HG02763 (cell line): ENCODE results near the gene NCKAP5.
"Not testable (repeated sequence)": the region's sequence is repeated elsewhere in the genome, so short reads cannot be mapped to it uniquely, and the experiment has no call there.

ENCODE experiments used
- ATAC-seq: cut with Tn5 transposase; IDR thresholded peaks from one replicate; pipeline ENCODE4 v1.9.1; 2021; ENCODE audit warnings: mild to moderate bottlenecking, moderate library complexity; ENCODE audit not compliant: unreplicated experiment

The NCKAP5 gene

DNA sequence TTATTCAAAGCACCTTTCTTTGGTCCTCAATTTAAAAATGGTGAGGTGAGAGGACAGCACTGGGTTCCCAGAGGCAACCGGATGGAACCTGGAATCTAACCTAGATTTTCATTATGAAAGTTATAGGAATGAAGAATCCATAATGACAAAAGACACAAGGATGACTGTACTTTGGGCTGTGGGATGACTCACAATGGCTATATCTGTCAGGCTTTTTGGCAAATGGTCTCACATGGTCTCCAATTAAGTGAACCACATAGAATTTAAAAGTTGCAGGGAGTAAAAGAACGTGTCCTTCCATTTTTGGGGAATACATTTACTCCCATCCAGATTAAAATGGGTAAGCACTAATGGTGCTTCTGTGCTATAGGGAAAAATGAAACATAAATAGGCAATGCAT lies 866.5 kb downstream of the NCKAP5 start:
- ATAC-seq = no peak

DNA sequence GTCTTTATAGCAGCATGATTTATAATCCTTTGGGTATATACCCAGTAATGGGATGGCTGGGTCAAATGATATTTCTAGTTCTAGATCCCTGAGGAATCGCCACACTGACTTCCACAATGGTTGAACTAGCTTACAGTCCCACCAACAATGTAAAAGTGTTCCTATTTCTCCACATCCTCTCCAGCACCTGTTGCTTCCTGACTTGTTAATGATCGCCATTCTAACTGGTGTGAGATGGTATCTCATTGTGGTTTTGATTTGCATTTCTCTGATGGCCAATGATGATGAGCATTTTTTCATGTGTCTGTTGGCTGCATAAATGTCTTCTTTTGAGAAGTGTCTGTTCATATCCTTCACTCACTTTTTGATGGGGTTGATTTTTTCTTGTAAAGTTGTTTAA lies 868.5 kb downstream of the NCKAP5 start:
- not testable (repeated sequence) for ATAC-seq

DNA sequence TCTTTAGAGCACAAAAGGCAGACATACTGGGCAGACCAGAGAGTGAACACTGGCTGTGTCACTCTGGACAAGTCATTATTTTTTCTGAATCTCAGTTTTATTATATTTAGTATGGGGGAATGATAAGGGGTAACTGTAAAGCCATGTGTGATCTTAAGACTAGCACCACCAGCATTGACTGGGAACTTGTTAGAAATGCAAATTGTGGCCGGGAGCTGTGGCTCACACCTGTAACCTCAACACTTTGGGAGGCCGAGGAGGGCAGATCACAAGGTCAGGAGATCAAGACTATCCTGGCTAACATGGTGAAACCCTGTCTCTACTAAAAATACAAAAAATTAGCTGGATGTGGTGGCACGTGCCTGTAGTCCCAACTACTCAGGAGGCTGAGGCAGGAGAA lies 869.9 kb downstream of the NCKAP5 start:
- not testable (repeated sequence) for ATAC-seq

DNA sequence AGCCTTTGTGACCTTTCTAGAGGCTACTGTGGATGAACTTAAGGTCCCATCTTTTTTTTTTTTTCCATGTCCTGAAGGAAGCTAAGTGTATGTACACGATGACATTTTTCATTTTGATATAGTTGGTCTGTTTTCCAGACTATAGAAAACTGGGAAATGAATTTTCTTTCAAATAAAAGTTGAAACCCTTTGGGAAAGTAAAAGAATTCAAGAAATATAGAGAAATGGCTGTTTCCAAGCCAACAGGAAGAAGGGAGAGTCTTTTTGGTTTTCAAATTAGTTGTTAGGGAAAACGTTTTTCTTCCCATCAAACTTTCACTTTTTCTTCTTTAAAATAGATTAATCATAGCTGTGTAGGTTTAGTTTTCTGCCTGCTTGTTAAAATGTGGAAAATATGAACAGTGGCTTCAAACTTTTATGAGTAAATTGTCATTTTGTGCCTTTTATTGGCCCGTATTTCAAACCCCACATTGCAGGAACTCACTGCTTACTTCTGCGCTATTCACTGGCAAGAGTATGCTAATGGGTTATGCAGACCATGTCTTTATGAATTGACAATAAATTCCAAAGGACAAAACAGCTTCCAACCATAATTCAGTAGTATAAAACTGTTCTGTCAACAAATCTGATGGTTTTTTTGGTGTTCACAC lies 870.6 kb downstream of the NCKAP5 start:
- no peak for ATAC-seq

DNA sequence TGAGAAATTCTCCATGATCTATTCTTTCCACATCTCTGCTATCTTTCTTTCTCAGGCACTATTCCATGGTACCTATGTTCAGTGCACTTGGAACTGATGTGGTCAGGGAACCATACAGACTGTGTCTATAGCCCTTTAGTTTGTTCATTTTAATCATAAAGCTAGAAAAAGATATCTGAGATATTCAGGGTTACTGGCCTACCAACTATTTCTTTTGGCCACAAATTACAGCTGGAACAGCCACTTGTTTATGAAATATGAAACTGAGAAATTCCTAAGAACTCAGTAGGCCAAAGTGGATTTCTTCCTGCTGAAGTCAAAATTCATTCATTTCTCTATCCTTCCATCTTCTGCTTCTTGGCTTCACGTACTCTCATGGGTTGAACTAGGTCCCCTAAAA lies 875.4 kb downstream of the NCKAP5 start:
- no peak for ATAC-seq

DNA sequence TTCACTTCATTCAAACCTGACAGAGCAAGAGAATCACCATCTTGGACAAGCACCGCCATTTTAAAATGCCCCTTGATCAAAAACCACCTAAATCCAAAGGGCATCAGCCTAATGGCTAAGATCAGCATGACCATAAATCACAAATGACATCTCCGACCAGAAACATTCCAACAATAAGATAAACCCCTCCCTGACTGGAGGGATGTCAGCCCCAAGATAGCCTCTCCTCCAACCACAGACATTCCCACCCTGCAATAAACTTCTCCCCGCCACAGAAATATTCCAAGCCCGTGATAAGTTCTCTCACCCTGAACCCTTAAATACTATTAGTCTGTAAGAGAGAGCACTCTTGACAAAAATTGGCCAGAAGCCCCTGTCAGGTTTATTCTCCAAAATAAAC lies 876.7 kb downstream of the NCKAP5 start:
- no peak for ATAC-seq

DNA sequence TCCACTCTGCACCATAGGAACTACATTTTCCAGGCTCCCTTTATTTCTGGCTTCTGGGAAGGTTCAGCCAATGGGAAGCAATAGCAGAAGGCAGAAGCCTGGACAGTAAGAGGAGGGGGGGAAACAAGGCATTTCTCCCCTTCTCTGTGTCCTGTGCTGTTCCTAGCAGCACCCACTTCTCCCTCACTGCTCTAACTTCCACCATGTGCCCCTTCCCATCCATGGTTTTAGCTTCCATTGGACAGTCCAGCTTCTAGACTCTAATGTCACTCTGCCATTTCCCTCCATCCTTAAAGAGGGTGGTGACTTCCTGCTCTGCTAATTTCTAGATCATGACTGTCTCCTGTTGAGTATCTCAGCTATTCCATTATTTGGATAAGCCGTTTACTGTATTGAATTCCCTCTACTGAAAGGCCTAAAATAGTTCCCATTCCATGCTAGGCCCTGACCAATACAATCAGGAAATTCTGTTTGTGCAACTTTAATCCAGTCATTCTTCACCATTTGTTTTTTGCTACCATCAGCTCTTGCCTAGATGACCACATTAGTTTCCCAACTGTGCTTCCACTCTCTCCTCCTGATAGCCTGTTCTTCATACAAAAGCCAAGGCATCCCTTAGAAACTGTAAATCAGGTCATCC lies 877.5 kb downstream of the NCKAP5 start:
- ATAC-seq = no peak

GRCh38 chr2:132681766-132682165 lies 886.5 kb downstream of the NCKAP5 start:
- no peak for ATAC-seq

DNA sequence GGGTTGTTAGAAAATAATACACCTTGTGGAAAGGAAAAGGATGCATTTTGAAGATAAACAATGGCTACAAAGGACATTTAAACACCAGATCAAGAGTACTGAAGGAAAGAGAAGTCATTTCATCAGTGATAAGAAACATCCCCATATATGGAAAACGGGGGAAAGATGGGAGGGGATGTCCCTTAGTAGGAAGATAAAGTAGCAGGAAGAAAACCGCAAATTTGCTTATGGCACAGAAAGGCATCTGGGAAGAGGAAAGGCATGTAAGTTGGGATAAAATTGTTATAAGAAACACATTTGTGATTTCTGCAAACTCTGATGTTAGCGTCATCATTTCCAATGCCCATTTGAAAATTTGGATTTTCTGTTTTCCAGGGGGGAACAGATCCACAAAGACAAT lies 887.7 kb downstream of the NCKAP5 start:
- ATAC-seq = no peak

GRCh38 chr2:132678483-132678882 lies 889.8 kb downstream of the NCKAP5 start:
- no peak for ATAC-seq

DNA sequence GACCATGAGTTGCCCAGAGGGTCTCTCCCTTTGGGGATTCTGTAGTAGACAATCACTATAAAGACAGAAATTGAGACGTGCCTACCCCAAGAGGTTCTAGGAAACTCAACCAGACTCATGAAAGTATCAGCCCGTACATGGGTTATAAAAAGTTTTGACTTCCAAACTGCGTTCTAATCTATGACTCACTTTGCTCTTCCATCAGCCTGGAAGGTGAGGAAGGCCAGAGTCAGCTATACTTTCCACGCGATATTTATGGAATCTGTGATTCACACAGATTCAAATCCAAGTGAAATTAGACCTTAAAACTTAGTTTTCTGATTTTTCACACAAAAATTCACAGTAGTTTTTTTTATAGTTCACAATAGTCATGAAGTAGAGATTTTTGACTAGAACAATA lies 890.6 kb downstream of the NCKAP5 start:
- no peak for ATAC-seq

DNA sequence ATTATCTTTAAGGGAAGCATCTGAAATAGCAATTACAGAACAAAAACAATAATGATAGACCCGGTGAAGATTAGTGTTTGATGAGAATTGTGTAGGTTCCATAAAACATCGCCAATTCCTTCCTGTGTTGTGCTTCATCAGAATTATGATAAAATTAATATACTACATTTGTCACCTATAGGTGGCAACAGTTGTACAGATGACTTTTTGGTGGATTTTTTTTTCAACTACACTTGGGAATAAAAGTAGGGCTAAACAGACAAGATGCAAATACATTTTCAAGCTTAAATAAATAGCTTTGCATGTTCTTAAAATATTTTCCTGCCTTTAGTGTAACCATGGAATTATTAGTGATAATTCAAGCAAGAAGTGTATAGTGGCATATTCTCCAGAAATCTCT lies 891.3 kb downstream of the NCKAP5 start:
- no peak for ATAC-seq

DNA sequence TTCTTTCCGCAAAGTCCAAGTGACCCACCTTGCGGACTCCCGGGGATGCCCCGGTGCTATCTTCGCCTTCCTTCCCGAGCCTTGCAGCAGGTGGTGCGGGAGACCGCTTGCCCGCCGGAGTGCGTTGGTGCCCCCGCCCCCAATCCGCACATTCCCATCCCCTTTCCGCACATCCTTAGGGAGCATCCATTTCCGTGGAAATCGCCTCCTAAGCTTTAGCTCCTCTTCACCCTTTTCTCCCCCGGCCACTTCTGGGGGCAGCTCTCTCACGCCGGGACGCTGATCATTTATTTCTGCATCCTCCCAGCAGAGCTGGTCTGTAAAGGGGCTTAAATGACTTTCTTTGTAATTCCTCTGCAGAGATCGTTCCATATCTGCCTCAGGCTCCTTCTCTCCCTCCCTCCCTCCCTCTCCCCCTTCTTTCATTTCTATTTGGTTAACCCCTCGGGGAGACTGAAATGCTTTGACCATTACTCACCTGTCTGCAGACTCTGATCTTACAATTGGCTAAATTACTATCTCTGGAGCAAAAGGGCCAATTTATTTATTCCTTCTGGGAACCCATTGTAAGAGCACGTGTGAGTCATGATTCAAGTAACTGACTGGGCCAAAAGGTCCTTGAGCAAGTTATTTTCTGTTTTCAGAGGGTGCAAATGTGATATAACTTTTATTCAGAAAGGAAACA lies 897.0 kb downstream of the NCKAP5 start:
- no peak for ATAC-seq

DNA sequence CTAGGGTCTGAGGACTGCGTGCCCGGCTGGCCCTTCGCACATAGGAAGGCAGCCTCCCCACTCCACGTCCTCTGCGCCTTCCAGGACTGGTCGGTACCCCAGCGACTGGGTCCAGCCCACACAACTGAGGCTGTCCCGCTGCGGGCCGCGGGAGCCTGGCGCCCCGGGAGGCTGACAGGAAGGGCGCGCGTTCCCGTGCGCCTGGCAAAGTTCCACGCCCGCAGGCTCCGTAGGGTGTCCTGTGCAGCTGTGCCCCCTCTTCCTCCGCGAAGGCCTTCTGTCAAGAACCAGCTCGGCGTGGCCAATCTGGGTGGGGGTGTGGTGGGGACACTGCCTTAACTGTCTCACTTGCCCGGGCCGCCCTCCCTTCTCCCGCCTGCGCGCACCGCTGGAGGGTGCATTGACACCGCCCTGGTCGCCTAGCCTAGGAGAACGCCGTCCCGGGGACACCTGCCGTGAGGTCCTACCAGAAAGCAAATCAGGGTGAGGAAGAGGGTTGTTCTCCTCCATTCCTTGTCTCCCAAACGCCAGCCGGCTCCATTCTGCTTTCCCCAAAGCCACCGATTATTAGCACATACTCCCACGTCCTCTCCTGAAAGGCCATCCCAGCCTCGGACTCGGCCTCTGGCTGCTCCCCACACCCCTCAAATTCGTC lies 897.6 kb downstream of the NCKAP5 start:
- no peak for ATAC-seq

DNA sequence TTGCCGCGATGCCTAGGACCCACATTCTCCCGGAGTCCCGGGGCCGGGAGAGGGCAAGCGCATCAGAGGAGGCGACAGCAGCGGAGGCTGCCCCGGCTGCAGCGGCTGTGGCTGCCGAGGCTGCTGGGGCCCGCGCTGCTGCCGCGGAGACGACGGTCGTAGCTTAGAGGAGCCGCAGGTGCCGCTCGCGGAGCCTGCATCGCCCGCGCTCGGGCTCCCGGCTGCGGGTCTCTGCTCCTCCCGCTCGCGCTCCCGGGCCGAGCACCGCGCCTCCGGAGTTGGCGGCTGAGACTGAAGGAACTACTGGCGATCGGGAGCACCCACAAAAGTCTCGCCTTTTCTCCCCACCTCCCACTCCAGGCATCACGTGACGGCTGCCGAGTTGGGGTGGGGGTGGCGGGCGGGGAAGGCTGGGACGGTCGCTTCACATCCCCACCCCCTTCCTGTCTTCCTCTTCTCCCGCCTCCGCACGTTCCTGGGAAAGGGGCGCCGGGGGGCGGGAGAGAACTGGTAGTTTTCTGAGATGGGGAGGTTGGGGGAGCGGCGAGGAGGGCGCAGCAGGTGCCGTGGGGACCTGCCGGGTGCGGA lies 898.3 kb downstream of the NCKAP5 start, which contains the start of gene LYPD1:
Gene LYPD1 (minus strand): TSS at position 298 of the 588 bp plus-strand sequence. CDS start 273 bp downstream, at position 25.
- ATAC-seq = no peak

- ATAC-seq = no peak
Observed at GRCh38 chr2:132668987-132669907, 899.0 kb downstream of the NCKAP5 start.

GRCh38 chr2:132668189-132668823 lies 900.0 kb downstream of the NCKAP5 start:
- ATAC-seq = no peak

DNA sequence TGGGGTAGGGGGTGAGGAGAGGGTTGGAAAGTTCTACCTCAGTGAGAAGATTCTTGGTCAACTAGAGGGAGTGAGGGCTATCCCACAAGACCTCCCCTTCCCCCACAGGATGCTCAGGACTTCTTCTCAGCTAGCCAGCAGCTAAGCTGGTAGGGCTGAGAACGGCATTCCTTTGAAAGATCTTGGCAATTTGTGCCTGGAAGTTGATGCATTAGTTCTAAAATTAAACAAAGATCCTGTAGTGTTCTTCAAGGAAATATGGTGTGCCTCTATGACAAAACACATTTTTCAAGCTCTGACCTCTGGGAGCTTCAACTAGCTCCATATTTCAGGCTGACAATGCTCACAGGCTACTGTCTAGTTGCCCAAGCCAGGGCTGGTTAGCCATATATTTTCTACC lies 900.6 kb downstream of the NCKAP5 start:
- ATAC-seq = no peak

DNA sequence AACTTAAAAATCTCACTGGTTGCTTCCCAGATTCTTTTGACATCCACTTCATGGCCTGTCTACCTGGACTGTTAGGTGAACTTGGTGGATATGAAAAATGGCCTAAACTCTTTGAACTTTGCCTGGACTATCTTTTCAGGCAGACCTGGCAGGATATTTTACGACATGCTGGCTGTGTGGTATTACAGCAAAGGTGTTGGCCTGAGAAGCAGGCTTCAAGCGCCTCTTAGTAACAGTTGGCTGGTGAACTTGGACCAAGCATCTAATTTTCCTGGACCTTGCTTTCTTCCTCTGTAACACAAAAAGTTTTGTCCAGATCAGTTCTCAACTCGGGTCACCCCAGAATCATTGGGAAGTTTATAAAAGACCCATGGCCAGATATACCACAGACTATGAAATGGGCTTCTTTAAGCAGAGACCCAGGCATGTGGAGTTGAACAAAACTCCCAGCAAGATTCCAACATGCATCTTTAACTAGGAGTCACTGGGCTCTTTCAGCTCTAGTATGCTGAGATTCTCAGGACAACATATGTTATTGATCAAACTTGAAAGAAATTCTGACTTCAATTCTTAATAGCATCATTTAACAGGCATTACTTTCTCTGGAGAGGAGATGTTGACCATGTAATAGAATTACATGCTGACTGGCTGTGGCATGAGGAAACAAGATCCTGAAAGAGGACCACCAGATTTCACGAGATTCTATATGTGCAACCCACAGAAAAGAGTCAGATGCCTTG lies 902.7 kb downstream of the NCKAP5 start:
- no peak for ATAC-seq
